Activated CD4-positive, alpha-beta T cell treated with anti-CD3 and anti-CD28 coated beads, Interleukin-2, amount 10 ng/mL, durations not matched to agents 24 days and 14 days (primary cell): ENCODE measurements around the gene DENND11. TPM values are rescaled to one million over a fixed set of nuclear protein-coding genes. Genes with fewer than 3 reads are reported as not detected.

Experiments
- DNase-seq: peaks from one replicate; pipeline ENCODE4 v3.0.0; 2022
- H3K27ac Mint-ChIP-seq: one replicate; pipeline ENCODE4 v1.8.0; 2022; ENCODE audit warnings: mild to moderate bottlenecking, mixed read lengths
- H3K27me3 Mint-ChIP-seq: one replicate; pipeline ENCODE4 v1.8.0; 2022; ENCODE audit warnings: mixed read lengths
- H3K36me3 Mint-ChIP-seq: one replicate; pipeline ENCODE4 v1.8.0; 2022; ENCODE audit warnings: low read depth, mild to moderate bottlenecking, mixed read lengths
- H3K4me1 Mint-ChIP-seq: one replicate; pipeline ENCODE4 v1.8.0; 2021; ENCODE audit warnings: mixed read lengths
- H3K4me3 Mint-ChIP-seq: one replicate; pipeline ENCODE4 v1.8.0; 2022; ENCODE audit warnings: mild to moderate bottlenecking, moderate library complexity, mixed read lengths
- H3K9me3 Mint-ChIP-seq: one replicate; pipeline ENCODE4 v1.8.0; 2021; ENCODE audit warnings: mixed read lengths
- intact Hi-C: fragments of 100-400 bp; cut with micrococcal nuclease; formaldehyde crosslinking; loops from one replicate; pipeline ENCODE4 v1.15.1; 2023
- total RNA-seq: library from RNA; stranded (reverse); gene quantifications from 2 replicates; pipeline ENCODE4 v1.2.3, GENCODE V29; 2022

The DENND11 gene
- total RNA-seq, 1 donor from 2014 or later: 33.3 TPM

- Mint-ChIP-seq H3K27me3 (no peaks in the 10 kb centered on the region), H3K27ac (no peak overlapping the region), H3K9me3 (no peaks in the 10 kb centered on the region), H3K4me1 (peaks cover 13% of the 10 kb centered on the region), H3K4me3 (no peak overlapping the region), H3K36me3 (peaks cover 50% of the 10 kb centered on the region)
- no peak for DNase-seq
- intact Hi-C loops: no loop called here
These were observed 15.3 kb downstream of the DENND11 start for GRCh38 chr7:141686670-141687069.

GRCh38 chr7:141686074-141686473 is 15.9 kb downstream of the DENND11 start:
- intact Hi-C loops: no loop called here
- H3K27me3 Mint-ChIP-seq: no peaks in the 10 kb centered on the region
- H3K4me1 Mint-ChIP-seq: peaks cover 13% of the 10 kb centered on the region
- DNase-seq: no peak
- no peak overlapping the region for H3K27ac Mint-ChIP-seq
- peaks cover 56% of the 10 kb centered on the region for H3K36me3 Mint-ChIP-seq
- H3K9me3 Mint-ChIP-seq: no peaks in the 10 kb centered on the region
- H3K4me3 Mint-ChIP-seq: no peak overlapping the region

GRCh38 chr7:141685285-141686023 is 16.5 kb downstream of the DENND11 start:
- intact Hi-C loops: no loop called here
- no peaks in the 10 kb centered on the region for H3K27me3 Mint-ChIP-seq

GRCh38 chr7:141679014-141679413 is 23.0 kb downstream of the DENND11 start:
- intact Hi-C loops: loop anchor here (2.0 to 5.0 kb wide), 2 partner anchors 22 to 122 kb away; no protein-coding TSS in a partner anchor
- Mint-ChIP-seq H3K4me3 (peak overlapping the region; percentile 8), H3K27ac (peak overlapping the region; percentile 23)

More at GRCh38 chr7:141685285-141686023, 16.5 kb downstream of the DENND11 start:
- Mint-ChIP-seq H3K4me1 (peaks cover 14% of the 10 kb centered on the region), H3K27ac (no peak overlapping the region), H3K9me3 (no peaks in the 10 kb centered on the region), H3K36me3 (peaks cover 61% of the 10 kb centered on the region), H3K4me3 (no peak overlapping the region)
- no peak for DNase-seq

GRCh38 chr7:141676618-141677017 is 25.3 kb downstream of the DENND11 start:
- H3K4me1 Mint-ChIP-seq: peaks cover 44% of the 10 kb centered on the region
- H3K27me3 Mint-ChIP-seq: no peaks in the 10 kb centered on the region
- H3K4me3 Mint-ChIP-seq: peak overlapping the region; percentile 12
- peaks cover 3% of the 10 kb centered on the region for H3K9me3 Mint-ChIP-seq
- DNase-seq: no peak
- H3K27ac Mint-ChIP-seq: peak overlapping the region; percentile 51
- intact Hi-C loops: loop anchor here (5.0 kb wide), 1 partner anchor 119 kb away; no protein-coding TSS in a partner anchor
- peaks cover 42% of the 10 kb centered on the region for H3K36me3 Mint-ChIP-seq

More at GRCh38 chr7:141679014-141679413, 23.0 kb downstream of the DENND11 start:
- Mint-ChIP-seq H3K27me3 (no peaks in the 10 kb centered on the region), H3K36me3 (peaks cover 45% of the 10 kb centered on the region), H3K9me3 (no peaks in the 10 kb centered on the region), H3K4me1 (peaks cover 42% of the 10 kb centered on the region)
- DNase-seq: no peak

- H3K27ac Mint-ChIP-seq: peak overlapping the region; percentile 45
These were observed 26.3 kb downstream of the DENND11 start for GRCh38 chr7:141675436-141676215.

GRCh38 chr7:141674702-141675101 is 27.3 kb downstream of the DENND11 start:
- no peaks in the 10 kb centered on the region for H3K27me3 Mint-ChIP-seq
- peaks cover 36% of the 10 kb centered on the region for H3K36me3 Mint-ChIP-seq
- no peak for DNase-seq
- H3K4me1 Mint-ChIP-seq: peaks cover 39% of the 10 kb centered on the region
- H3K9me3 Mint-ChIP-seq: peaks cover 3% of the 10 kb centered on the region
- intact Hi-C loops: loop anchor here (5.0 kb wide), 1 partner anchor 117 kb away; no protein-coding TSS in a partner anchor
- peak overlapping the region; percentile 31 for H3K27ac Mint-ChIP-seq
- H3K4me3 Mint-ChIP-seq: peak overlapping the region; percentile 8

More at GRCh38 chr7:141675436-141676215, 26.3 kb downstream of the DENND11 start:
- Mint-ChIP-seq H3K9me3 (peaks cover 3% of the 10 kb centered on the region), H3K4me1 (peaks cover 44% of the 10 kb centered on the region), H3K36me3 (peaks cover 40% of the 10 kb centered on the region), H3K4me3 (peak overlapping the region; percentile 8), H3K27me3 (no peaks in the 10 kb centered on the region)
- no peak for DNase-seq
- intact Hi-C loops: loop anchor here (5.0 kb wide), 1 partner anchor 118 kb away; no protein-coding TSS in a partner anchor

- Mint-ChIP-seq H3K4me1 (peaks cover 37% of the 10 kb centered on the region), H3K36me3 (peaks cover 36% of the 10 kb centered on the region), H3K4me3 (no peak overlapping the region), H3K9me3 (peaks cover 3% of the 10 kb centered on the region), H3K27me3 (no peaks in the 10 kb centered on the region), H3K27ac (peak overlapping the region; percentile 13)
- no peak for DNase-seq
- intact Hi-C loops: no loop called here
These were observed 27.7 kb downstream of the DENND11 start for GRCh38 chr7:141674171-141674671.

GRCh38 chr7:141673346-141673745 is 28.6 kb downstream of the DENND11 start:
- intact Hi-C loops: no loop called here
- Mint-ChIP-seq H3K36me3 (peaks cover 37% of the 10 kb centered on the region), H3K4me1 (peaks cover 31% of the 10 kb centered on the region), H3K27me3 (no peaks in the 10 kb centered on the region), H3K4me3 (no peak overlapping the region), H3K9me3 (peaks cover 3% of the 10 kb centered on the region), H3K27ac (no peak overlapping the region)
- no peak for DNase-seq

- Mint-ChIP-seq H3K27ac (no peak overlapping the region), H3K4me3 (no peak overlapping the region), H3K9me3 (peaks cover 3% of the 10 kb centered on the region)
These were observed 30.1 kb downstream of the DENND11 start for GRCh38 chr7:141671705-141672496.

GRCh38 chr7:141668853-141669252 is 33.1 kb downstream of the DENND11 start:
- no peak for DNase-seq
- Mint-ChIP-seq H3K27ac (peak overlapping the region; percentile 39), H3K27me3 (no peaks in the 10 kb centered on the region), H3K4me3 (no peak overlapping the region), H3K36me3 (peaks cover 43% of the 10 kb centered on the region), H3K9me3 (peaks cover 3% of the 10 kb centered on the region), H3K4me1 (peaks cover 6% of the 10 kb centered on the region)
- intact Hi-C loops: no loop called here

More at GRCh38 chr7:141671705-141672496, 30.1 kb downstream of the DENND11 start:
- no peak for DNase-seq
- peaks cover 37% of the 10 kb centered on the region for H3K36me3 Mint-ChIP-seq
- peaks cover 26% of the 10 kb centered on the region for H3K4me1 Mint-ChIP-seq
- H3K27me3 Mint-ChIP-seq: no peaks in the 10 kb centered on the region
- intact Hi-C loops: no loop called here

GRCh38 chr7:141666071-141666470 is 35.9 kb downstream of the DENND11 start:
- Mint-ChIP-seq H3K36me3 (peaks cover 46% of the 10 kb centered on the region), H3K4me1 (peaks cover 16% of the 10 kb centered on the region), H3K4me3 (no peak overlapping the region), H3K27ac (peak overlapping the region; percentile 45), H3K27me3 (no peaks in the 10 kb centered on the region), H3K9me3 (no peaks in the 10 kb centered on the region)
- DNase-seq: no peak
- intact Hi-C loops: no loop called here
